Stimulated activated naive CD4-positive, alpha-beta T cell (primary cell): ENCODE measurements around the gene RFX2.
"Not testable (repeated sequence)": the region's sequence is repeated elsewhere in the genome, so short reads cannot be mapped to it uniquely, and the experiment has no call there.

Source experiments
- DNase-seq, 6 experiments: peaks; one replicate each; lab custom pipeline; 2025; lab: John Stamatoyannopoulos, UW

The RFX2 gene

GRCh38 chr19:6074709-6075403, 35.4 kb downstream of the RFX2 start:
- no peak for DNase-seq

- no peak for DNase-seq
These were observed 36.2 kb downstream of the RFX2 start for GRCh38 chr19:6073858-6074708.

- not testable (repeated sequence) for DNase-seq
These were observed 37.1 kb downstream of the RFX2 start for GRCh38 chr19:6073233-6073632.

DNA sequence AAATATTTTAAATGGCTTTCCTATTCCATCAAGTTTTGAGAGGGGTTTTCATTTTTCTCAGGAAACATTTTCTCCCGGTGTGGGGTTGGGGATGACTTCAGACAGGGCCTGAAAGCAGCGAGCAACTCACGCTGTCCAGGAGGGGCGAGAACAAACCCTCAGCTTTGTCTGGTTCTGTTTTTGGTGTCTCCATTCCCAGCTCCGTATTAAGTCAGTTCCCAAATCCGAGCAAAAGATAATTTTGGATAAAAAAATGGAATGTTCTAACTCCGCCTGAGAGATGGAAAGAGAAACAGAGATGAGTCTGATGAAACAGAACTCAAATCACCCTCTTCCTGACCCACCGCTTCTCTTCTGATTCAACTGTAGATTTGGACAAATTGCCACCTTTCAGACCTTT, 38.4 kb downstream of the RFX2 start:
- no peak for DNase-seq

DNA sequence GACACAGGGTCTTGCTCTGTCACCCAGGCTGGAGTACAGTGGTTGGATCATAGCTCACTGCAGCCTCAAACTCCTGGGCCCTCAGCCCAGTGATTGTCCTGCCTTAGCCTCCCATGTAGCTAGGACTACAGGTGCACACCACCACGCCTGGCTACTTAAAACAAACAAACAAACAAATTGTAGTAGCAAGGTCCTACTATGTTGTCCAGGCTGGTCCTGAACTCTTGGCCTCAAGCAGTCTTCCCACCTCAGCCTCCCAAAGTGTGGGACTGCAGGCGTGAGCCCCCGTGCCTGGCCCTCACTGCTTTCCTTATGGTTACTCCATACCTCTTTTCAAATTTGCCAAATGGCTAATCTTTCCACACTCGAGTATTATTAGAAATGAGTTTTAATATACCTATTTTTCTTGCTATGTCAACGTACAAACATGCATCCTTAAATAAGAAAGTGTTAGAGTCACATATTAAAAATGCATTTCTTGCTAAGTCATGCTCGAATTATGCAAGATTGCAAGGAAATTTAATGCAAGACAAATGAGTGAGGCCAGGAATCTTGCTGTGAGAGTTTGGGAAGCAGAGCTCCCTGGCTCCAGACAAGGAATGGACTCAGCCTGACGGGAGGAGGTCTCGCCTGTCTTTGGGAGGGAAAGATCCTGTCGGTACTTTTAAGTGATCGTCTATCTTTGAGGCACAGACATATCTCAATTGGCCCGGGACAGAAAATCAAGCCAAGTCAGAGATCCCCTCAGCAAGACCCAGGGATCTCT, 39.4 kb downstream of the RFX2 start:
- no peak for DNase-seq

GRCh38 chr19:6070207-6070681, 40.1 kb downstream of the RFX2 start:
- DNase-seq: no peak

DNA sequence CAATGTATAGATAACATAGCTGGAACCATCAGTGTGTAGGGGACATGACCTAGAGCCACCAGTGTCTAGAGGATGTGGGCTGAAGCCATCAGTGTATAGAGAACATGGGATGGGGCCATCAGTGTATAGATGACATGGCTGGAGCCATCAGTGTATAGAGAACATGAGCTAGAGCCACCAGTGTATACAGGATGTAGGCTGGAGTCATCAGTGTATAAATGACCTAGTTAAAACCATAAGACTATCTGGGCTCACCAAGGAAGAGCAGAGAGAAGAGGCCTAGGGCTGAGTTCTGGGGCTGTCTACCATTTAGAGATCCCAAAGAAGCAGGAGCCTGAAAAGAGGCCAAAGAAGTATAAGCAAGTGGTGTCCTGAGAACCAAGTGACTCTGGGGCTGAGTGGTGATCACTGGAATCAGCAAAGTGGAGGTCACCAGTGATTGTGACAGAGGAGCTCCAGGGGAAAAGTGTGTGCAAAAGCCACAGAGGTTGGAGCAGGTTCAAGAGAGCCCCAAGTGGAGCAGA, 41.0 kb downstream of the RFX2 start:
- no peak for DNase-seq

GRCh38 chr19:6068711-6069110, 41.6 kb downstream of the RFX2 start:
- DNase-seq: no peak

- DNase-seq: no peak
These were observed 42.3 kb downstream of the RFX2 start for GRCh38 chr19:6067975-6068374.

DNA sequence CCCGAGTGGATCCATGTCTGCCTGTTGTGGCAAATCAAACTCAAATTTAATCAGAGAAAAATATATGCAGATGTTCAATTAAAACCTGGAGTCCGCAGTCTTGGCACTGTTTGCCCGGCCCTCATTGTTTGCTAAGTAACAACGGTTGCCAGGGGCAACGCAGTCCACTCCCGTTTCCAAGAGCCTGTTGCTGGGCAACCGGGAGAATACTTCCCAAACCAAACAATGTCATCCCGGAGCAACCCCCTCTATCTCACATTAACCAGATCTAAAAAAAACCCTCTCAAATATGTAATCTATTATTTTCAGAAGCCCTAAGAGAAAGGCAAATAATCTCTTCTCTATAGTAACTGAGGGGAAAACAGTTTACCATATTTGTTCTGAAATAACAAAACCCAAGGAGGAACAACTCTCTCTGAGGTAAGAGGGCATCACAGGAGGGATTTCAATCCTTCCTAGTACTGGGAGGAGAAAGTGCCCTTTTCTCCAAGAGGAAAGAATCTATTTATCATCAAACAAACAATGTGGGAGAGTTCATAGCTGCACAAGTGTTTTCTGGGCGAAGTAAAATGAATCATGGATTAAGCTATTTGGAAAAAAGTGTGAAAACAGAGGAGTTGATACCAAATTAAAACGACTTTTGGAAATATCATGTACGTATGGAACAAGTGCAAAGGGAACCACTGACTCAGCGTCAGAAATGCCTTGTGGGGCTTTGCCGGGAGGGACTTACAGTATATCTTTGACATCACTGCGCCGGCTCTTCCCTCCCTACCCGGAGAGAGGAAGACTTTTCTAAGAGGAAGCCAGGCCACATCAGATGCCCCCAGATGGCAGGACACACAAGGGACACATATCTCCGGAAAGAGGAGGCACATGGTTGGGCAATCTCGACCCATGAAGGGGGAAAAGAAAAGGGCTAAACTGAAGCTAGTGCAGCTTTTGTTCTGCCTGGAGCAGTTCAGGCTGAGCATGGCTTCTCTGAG, 43.3 kb downstream of the RFX2 start:
- DNase-seq: no peak

- DNase-seq: peak in 3 of 6 experiments; percentile 10 to 34 (median 30)
These were observed 44.5 kb downstream of the RFX2 start for GRCh38 chr19:6065685-6066374.

DNA sequence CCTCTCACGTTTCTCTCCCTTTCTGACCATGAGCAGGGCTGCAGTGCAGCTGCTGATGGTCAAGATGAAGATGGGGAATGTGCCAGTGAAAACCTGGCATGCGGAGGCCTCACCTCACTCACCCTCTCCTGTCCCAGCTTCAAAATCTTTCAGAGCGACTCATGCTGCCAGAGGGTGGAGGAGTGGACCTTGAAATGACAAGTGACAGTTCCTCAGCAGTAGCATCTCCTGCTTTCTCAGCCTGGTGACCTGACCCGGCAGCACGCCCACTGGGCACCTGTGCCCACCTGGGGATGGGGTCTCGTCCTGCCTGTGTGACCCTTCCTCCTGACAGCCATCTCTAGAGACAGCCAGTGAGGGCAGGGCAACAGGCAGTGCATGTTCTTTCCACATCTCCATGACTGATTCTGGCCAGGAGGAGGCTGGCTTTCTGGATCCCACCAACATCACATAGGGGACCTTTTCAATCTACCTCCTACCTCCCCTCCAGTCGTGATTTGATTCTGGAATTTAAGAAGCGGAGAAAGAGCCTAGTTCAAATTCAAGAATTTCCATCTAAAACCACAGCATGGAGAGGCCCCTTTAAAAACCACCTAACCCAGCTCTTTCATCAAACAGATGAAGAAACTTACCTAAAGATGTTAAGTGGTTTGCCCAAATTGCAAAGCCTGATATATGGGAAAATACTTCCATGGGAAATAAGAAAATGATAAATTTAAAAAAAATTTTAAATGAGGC, 45.8 kb downstream of the RFX2 start:
- no peak for DNase-seq

GRCh38 chr19:6063576-6064335, 46.5 kb downstream of the RFX2 start:
- DNase-seq: no peak

GRCh38 chr19:6062961-6063575, 47.2 kb downstream of the RFX2 start:
- DNase-seq: no peak

- DNase-seq: no peak
These were observed 48.0 kb downstream of the RFX2 start for GRCh38 chr19:6062274-6062673.

DNA sequence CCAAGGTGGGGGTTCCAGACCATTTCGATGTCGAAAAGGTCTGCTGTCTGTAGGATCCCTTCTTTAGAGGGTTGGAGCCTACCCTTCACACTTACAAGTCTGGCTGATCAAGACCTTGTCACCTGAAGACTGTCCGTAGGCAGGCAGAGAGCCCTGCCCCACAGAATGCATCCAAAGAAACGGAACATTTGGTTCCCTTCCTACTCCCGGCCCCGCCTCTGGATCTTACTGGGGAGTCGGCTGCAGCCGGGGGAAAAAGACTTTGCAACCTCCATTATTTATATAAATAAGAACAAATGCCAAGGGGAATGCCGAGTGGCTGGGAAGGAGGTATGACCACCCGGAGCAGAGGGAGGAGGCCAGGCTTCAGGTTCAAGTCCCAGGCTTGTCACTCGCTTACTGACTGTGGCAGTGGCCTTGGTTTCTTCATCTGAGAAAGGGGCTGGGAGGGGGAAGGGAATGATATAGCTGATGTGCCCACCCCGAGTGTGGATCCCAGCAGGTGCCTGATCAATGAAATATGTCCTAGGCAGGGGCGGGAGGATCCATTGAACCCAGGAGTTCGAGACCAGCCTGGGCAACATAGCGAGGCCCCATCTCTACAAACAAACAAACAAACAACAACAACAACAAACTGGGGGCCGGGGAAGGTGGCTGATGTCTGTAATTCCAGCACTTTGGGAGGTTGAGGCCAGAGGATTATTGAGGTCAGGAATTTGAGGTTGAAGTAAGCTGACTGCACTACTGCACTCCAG, 48.7 kb downstream of the RFX2 start:
- no peak for DNase-seq

- DNase-seq: no peak
These were observed 49.5 kb downstream of the RFX2 start for GRCh38 chr19:6060600-6061375.
